Lung (tissue), 12 donors: ENCODE measurements around the gene OSM. TPM values are rescaled to one million over a fixed set of nuclear protein-coding genes. Genes with fewer than 3 reads are reported as not detected.

Experiments
- ATAC-seq: fragments of 200-7000 bp; cut with Tn5 transposase; one replicate; pipeline ENCODE4 v1.9.1; 2020; ENCODE audit warnings: moderate number of reproducible peaks; ENCODE audit not compliant: insufficient read depth, low FRiP score
- DNase-seq, 3 donors: peaks; one replicate each; pipeline ENCODE4 v3.0.0-alpha.2; 2013 to 2017
- H3K27ac ChIP-seq, 2 donors: one replicate each; pipeline ENCODE4 v1.5.1; 2013; ENCODE audit warnings: mild to moderate bottlenecking in 2 of 2, moderate library complexity in 2 of 2, control low read depth in 1 of 2, inconsistent platforms in 1 of 2, low read depth in 1 of 2, low read length in 1 of 2
- H3K27me3 ChIP-seq, 3 donors: one replicate each; pipeline ENCODE4 v1.5.1; 2013; ENCODE audit warnings: low read length in 2 of 3; ENCODE audit not compliant: control insufficient read depth in 3 of 3, insufficient read depth in 3 of 3
- H3K36me3 ChIP-seq, 4 donors: one replicate each; pipeline ENCODE4 v1.5.1; 2013; ENCODE audit warnings: low read length in 4 of 4, mild to moderate bottlenecking in 1 of 4, moderate library complexity in 1 of 4; ENCODE audit not compliant: control insufficient read depth in 4 of 4, insufficient read depth in 4 of 4
- H3K4me1 ChIP-seq, 5 donors: one replicate each; pipeline ENCODE4 v1.5.1; 2013; ENCODE audit warnings: low read length in 5 of 5, mild to moderate bottlenecking in 2 of 5, moderate library complexity in 1 of 5; ENCODE audit not compliant: control insufficient read depth in 5 of 5, insufficient read depth in 5 of 5
- H3K4me3 ChIP-seq: one replicate; pipeline ENCODE4 v1.5.1; 2013; ENCODE audit warnings: mild to moderate bottlenecking, control low read depth, moderate library complexity
- H3K9ac ChIP-seq, 2 donors: one replicate each; pipeline ENCODE4 v1.5.1; 2013; ENCODE audit warnings: low read length in 2 of 2, control low read depth in 1 of 2; ENCODE audit not compliant: insufficient read depth in 1 of 2
- H3K9me3 ChIP-seq, 4 donors: one replicate each; pipeline ENCODE4 v1.5.1; 2013; ENCODE audit warnings: low read length in 3 of 4, mild to moderate bottlenecking in 1 of 4, moderate library complexity in 1 of 4; ENCODE audit not compliant: control insufficient read depth in 4 of 4, insufficient read depth in 3 of 4
- WGBS, 2 donors: extraction: QIAGEN DNeasy Blood & Tissue Kit; methylation state at CpG; one replicate each; pipeline ENCODE4 v1.1.7; 2013; 5-methylcytosine and 5-hydroxymethylcytosine counted together
- polyA plus RNA-seq, 2 donors: library from polyadenylated mRNA; stranded (reverse); fragments of 200-250 nt; gene quantifications; one replicate each; pipeline ENCODE4 v1.2.1, GENCODE V29; 2013
- total RNA-seq, 2 donors: library from RNA; depleted of rRNA in 1 of 2; stranded (reverse); fragments of >200 nt in 1 of 2; gene quantifications; one replicate each; pipeline ENCODE4 v1.2.1, GENCODE V29; 2014 to 2021
- TF ChIP-seq, protein P1 (sequence below): IDR thresholded peaks from 2 replicates; pipeline ENCODE4 v1.5.1; 2012; ENCODE audit warnings: mild to moderate bottlenecking; ENCODE audit errors: control extremely low read depth, extremely low read depth
- donor health status: control.
- donor health status: control.
- donor health status: Bipolar disorder and iron deficiency.
- donor health status: healthy.
- donor health status: DM: yes; HTN: yes; CAD: no.

The OSM gene
- total and polyA plus RNA-seq, 4 donors: 0.57 to 33.2 (median 2.5) TPM

GRCh38 chr22:30285846-30286200 lies 19.2 kb upstream of the OSM start:
- Histone ChIP-seq H3K27me3 (no peaks in the 10 kb centered on the region), H3K9me3 (no peaks in the 10 kb centered on the region), H3K36me3 (peaks cover 0 to 17% (median 8%) of the 10 kb centered on the region in 4 donors), H3K4me3 (no peak overlapping the region), H3K27ac (no peak overlapping the region), H3K9ac (no peak overlapping the region), H3K4me1 (peaks cover 0 to 27% (median 12%) of the 10 kb centered on the region in 5 donors)
- no peak for ATAC-seq
- TF ChIP-seq, protein P1, sequence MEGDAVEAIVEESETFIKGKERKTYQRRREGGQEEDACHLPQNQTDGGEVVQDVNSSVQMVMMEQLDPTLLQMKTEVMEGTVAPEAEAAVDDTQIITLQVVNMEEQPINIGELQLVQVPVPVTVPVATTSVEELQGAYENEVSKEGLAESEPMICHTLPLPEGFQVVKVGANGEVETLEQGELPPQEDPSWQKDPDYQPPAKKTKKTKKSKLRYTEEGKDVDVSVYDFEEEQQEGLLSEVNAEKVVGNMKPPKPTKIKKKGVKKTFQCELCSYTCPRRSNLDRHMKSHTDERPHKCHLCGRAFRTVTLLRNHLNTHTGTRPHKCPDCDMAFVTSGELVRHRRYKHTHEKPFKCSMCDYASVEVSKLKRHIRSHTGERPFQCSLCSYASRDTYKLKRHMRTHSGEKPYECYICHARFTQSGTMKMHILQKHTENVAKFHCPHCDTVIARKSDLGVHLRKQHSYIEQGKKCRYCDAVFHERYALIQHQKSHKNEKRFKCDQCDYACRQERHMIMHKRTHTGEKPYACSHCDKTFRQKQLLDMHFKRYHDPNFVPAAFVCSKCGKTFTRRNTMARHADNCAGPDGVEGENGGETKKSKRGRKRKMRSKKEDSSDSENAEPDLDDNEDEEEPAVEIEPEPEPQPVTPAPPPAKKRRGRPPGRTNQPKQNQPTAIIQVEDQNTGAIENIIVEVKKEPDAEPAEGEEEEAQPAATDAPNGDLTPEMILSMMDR: no peak
- no peak for DNase-seq
- WGBS, 2 donors: 91 to 94% methylated on average over 8 of the region's 8 CpGs

DNA sequence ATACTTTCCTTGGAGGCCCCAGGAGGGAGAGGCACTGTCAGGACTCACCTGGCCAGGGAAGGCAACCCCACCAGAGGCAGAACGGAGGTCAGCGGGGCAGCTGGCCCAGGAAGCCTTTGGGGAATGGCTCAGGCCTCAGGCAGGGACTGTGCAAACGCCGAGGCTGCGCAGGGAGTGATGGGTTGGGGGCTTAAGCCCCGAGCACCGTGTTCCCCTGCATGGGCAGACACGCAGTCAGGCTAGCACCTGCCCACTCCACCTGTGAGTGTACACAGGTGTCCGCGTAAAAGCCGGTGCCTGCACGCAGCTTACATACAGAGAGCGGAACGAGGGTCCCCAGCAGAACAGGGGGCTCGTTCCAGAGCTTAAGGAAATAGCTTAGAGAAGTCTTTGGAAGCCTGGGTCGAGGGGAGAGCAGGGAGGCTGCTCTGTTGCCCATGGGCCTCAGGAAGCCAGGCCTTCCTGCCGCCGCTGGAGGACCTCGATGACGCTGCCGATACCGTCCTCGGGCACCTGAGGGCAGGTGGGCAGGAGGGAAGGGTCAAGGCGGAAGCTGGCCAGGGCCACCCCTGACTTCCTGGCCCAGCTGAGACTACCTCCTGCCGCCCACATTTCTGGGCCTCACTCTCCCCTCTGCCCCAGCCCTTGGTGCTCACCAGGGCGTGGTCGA lies 18.7 kb upstream of the OSM start:
- Histone ChIP-seq H3K4me1 (peaks cover 0 to 22% (median 7%) of the 10 kb centered on the region in 5 donors), H3K9ac (no peak overlapping the region), H3K27me3 (no peaks in the 10 kb centered on the region), H3K27ac (no peak overlapping the region), H3K36me3 (peaks cover 0 to 17% (median 8%) of the 10 kb centered on the region in 4 donors), H3K4me3 (no peak overlapping the region), H3K9me3 (no peaks in the 10 kb centered on the region)
- DNase-seq (no peak), ATAC-seq (no peak)
- 90 to 93% methylated on average over 27 of the region's 27 CpGs for WGBS, 2 donors
- TF ChIP-seq, protein P1: no peak

GRCh38 chr22:30284666-30285065 lies 18.0 kb upstream of the OSM start:
- no peak overlapping the region for H3K27ac ChIP-seq

More at GRCh38 chr22:30284666-30285065, 18.0 kb upstream of the OSM start:
- Histone ChIP-seq H3K4me3 (no peak overlapping the region), H3K36me3 (peaks cover 0 to 17% (median 8%) of the 10 kb centered on the region in 4 donors), H3K27me3 (no peaks in the 10 kb centered on the region), H3K9ac (no peak overlapping the region), H3K4me1 (peaks cover 0 to 16% (median 4%) of the 10 kb centered on the region in 5 donors), H3K9me3 (no peaks in the 10 kb centered on the region)
- 86 to 89% methylated on average over 4 of the region's 4 CpGs for WGBS, 2 donors
- TF ChIP-seq, protein P1: no peak
- ATAC-seq (no peak), DNase-seq (no peak)
